NCI-H187 treated with DMSO at 0.1 percent for 48 hours (cell line): ENCODE results near the gene ADAM19.
A peak's percentile ranks its signal among the peaks of the same experiment; 100 is the strongest.
"Not testable (repeated sequence)": the region's sequence is repeated elsewhere in the genome, so short reads cannot be mapped to it uniquely, and the experiment has no call there.

Source experiments
- DNase-seq: peaks from one replicate; lab custom pipeline; 2025; lab: John Stamatoyannopoulos, UW

ADAM19 gene

GRCh38 chr5:157463081-157463480, 112.5 kb downstream of the ADAM19 start:
- DNase-seq, result no peak

GRCh38 chr5:157460921-157461792, 114.4 kb downstream of the ADAM19 start:
- DNase-seq, result no peak

- no peak for DNase-seq
Observed at GRCh38 chr5:157459715-157460599, 115.6 kb downstream of the ADAM19 start, which contains the start of gene NIPAL4. Gene NIPAL4 (plus strand): TSS chr5:157460213. CDS start chr5:157460321, 108 bp downstream.

GRCh38 chr5:157458835-157459234, 116.7 kb downstream of the ADAM19 start:
- DNase-seq, result no peak

GRCh38 chr5:157457391-157457790, 118.2 kb downstream of the ADAM19 start:
- no peak for DNase-seq

- DNase-seq, result no peak
Observed at GRCh38 chr5:157456301-157456700, 119.3 kb downstream of the ADAM19 start.

- no peak for DNase-seq
Observed at GRCh38 chr5:157455057-157455456, 120.5 kb downstream of the ADAM19 start.

- no peak for DNase-seq
Observed at GRCh38 chr5:157454273-157454672, 121.3 kb downstream of the ADAM19 start.

- no peak for DNase-seq
Observed at GRCh38 chr5:157451806-157452205, 123.8 kb downstream of the ADAM19 start.

GRCh38 chr5:157450024-157450423, 125.6 kb downstream of the ADAM19 start:
- DNase-seq, result no peak

- DNase-seq, result no peak
Observed at GRCh38 chr5:157449011-157449723, 126.4 kb downstream of the ADAM19 start.

- DNase-seq, result no peak
Observed at GRCh38 chr5:157447201-157447637, 128.4 kb downstream of the ADAM19 start.

- DNase-seq, result no peak
Observed at GRCh38 chr5:157446412-157446935, 129.1 kb downstream of the ADAM19 start.

GRCh38 chr5:157445745-157446411, 129.7 kb downstream of the ADAM19 start:
- no peak for DNase-seq

GRCh38 chr5:157444224-157444623, 131.4 kb downstream of the ADAM19 start:
- no peak for DNase-seq

- no peak for DNase-seq
Observed at GRCh38 chr5:157443041-157443549, 132.5 kb downstream of the ADAM19 start.

GRCh38 chr5:157434096-157434495, 141.5 kb downstream of the ADAM19 start:
- DNase-seq, result no peak

GRCh38 chr5:157431544-157432200, 143.9 kb downstream of the ADAM19 start:
- DNase-seq, result peak; percentile 12

- DNase-seq, result not testable (repeated sequence)
Observed at GRCh38 chr5:157429920-157430319, 145.7 kb downstream of the ADAM19 start.
